ENCODE results near the gene THEMIS.

GRCh38 chr6:127690588-127690987 lies 210.3 kb downstream of the THEMIS start:
- TF ChIP-seq POLR2A (IDR thresholded peaks at IDR 0.05) (no peak), CTCF (IDR thresholded peaks at IDR 0.05) (no peak)

Data from lower leg skin (tissue), 3 donors.